Upper lobe of left lung (tissue), 6 donors: ENCODE data around the gene MRPL55. TPM values are rescaled to one million over a fixed set of nuclear protein-coding genes. Genes with fewer than 3 reads are reported as not detected.

Experiments
- ATAC-seq, 2 donors: fragments of 200-7000 bp; cut with Tn5 transposase; one replicate each; pipeline ENCODE4 v1.9.1; 2022; ENCODE audit warnings: mild to moderate bottlenecking in 2 of 2, moderate library complexity in 2 of 2; ENCODE audit not compliant: low FRiP score in 2 of 2
- DNase-seq, 2 donors: peaks; one replicate each; pipeline ENCODE4 v3.0.0-alpha.2; 2019 to 2020
- H3K27ac ChIP-seq, 4 donors: fragments of 200-600 bp; sonication (generic); one replicate each; pipeline ENCODE4 v1.5.1; 2016 to 2019
- H3K27me3 ChIP-seq, 4 donors: fragments of 200-600 bp; sonication (generic); one replicate each; pipeline ENCODE4 v1.5.1; 2017 to 2019
- H3K36me3 ChIP-seq, 4 donors: fragments of 200-600 bp; sonication (generic); one replicate each; pipeline ENCODE4 v1.5.1; 2016 to 2019
- H3K4me1 ChIP-seq, 4 donors: fragments of 200-600 bp; sonication (generic); one replicate each; pipeline ENCODE4 v1.5.1; 2018 to 2019
- H3K4me3 ChIP-seq, 4 donors: fragments of 200-600 bp; sonication (generic); one replicate each; pipeline ENCODE4 v1.5.1; 2017 to 2019; ENCODE audit warnings: mild to moderate bottlenecking in 2 of 4, moderate library complexity in 1 of 4
- H3K9me3 ChIP-seq, 4 donors: fragments of 200-600 bp; sonication (generic); one replicate each; pipeline ENCODE4 v1.5.1; 2018 to 2019
- EP300 ChIP-seq, 4 donors: sonication (generic); formaldehyde crosslinking; IDR thresholded peaks; one replicate each; pipeline ENCODE4 v1.5.1; 2017; ENCODE audit warnings: antibody characterized with exemption in 4 of 4, control low read depth in 2 of 4
- POLR2A ChIP-seq, 4 donors: fragments of 450-650 bp; IDR thresholded peaks; one replicate each; pipeline ENCODE4 v1.5.1; 2016 to 2017; ENCODE audit warnings: antibody characterized with exemption in 4 of 4, mild to moderate bottlenecking in 2 of 4
- POLR2AphosphoS5 ChIP-seq, 2 donors: sonication (generic); formaldehyde crosslinking; IDR thresholded peaks; one replicate each; pipeline ENCODE4 v1.5.1; 2017; ENCODE audit warnings: antibody characterized with exemption in 2 of 2
- WGBS, 2 donors: methylation state at CpG; one replicate each; pipeline ENCODE4 v1.1.5; 2017 to 2018; 5-methylcytosine and 5-hydroxymethylcytosine counted together
- total RNA-seq, 6 donors: library from RNA; depleted of rRNA in 4 of 6; stranded (reverse); fragments of >200 nt in 4 of 6; gene quantifications; one replicate each; pipeline versions ENCODE4 v1.1.0 to v1.2.1, GENCODE V29; 2016 to 2021
- TF ChIP-seq, protein P1 (sequence below), 6 experiments: fragments of 450-650 bp in 4 of 6; fragments of 200-600 bp in 2 of 6; sonication (generic) in 2 of 6; IDR thresholded peaks; one replicate each; pipeline ENCODE4 v1.5.1; 2016 to 2019; ENCODE audit warnings: antibody characterized with exemption in 6 of 6
- donor health status: DM: no; HTN: no; CAD: no; lungs with moderate emphysema.
- donor health status: DM: no; HTN: yes; CAD: no; lungs with severe emphysema.

The MRPL55 gene
- 100 to 1,000 TPM in 1 of 6 donors, 10 to 100 TPM in 5; 42.4 to 161 (median 60.1) TPM for total RNA-seq

DNA sequence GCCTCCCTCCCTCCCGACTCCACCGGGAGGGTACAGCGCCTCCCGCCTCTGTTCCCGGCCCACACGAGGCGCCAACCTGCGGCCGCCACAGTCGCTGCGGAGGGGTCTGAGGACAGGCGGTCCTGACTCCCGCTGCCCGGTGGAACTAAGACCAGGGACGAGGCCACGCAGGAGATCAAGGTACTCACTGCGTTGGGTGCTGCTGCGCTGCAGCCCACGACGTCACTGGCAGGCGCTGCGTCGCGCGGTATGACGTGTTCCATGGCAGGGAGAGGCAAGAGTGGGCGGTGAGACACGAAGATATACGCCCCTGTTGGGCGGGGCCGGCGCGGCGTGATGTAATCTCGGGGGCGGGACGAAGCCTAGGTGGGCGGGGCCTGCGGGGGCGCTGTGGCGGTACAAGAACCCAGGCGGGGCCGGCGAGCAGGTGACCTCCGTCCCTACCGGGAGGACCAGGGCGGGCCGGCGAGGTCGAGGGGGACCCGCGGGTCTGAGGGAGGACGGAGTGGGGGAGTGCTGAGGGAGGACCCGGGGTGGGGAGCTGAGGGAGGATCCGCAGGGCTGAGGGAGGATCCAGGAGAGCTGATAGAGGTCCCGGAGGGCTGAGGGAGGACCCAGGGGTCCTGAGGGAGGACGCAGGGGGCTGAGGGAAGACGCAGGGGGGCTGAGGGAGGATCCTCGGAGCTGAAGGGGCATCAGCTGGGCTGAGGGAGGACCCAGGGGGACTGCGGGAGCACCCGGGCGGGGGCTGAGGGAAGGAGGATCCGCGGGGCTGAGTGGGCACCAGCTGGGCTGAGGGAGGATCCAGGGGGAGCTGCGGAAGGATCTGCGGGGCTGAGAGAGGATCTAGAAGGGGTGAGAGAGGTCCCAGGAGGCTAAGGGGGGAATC is at the start of gene MRPL55:
MRPL55 (minus strand) TSS at position 227 of the 889 bp plus-strand sequence. CDS start 1,039 bp downstream, outside the sequence.
- peak within 1 kb of the TSS; percentile 68 to 92 (median 80) for H3K4me3 ChIP-seq
- ATAC-seq (peak; percentile 99), DNase-seq (peak; percentile 99 to 100)
- TF ChIP-seq POLR2AphosphoS5 (IDR thresholded peaks at IDR 0.05) (peak; percentile 99 to 100), POLR2A (IDR thresholded peaks at IDR 0.05) (peak; percentile 54 to 95 (median 80)), EP300 (IDR thresholded peaks at IDR 0.05) (peak in 1 of 4 donors; percentile 86)
- TF ChIP-seq, protein P1, sequence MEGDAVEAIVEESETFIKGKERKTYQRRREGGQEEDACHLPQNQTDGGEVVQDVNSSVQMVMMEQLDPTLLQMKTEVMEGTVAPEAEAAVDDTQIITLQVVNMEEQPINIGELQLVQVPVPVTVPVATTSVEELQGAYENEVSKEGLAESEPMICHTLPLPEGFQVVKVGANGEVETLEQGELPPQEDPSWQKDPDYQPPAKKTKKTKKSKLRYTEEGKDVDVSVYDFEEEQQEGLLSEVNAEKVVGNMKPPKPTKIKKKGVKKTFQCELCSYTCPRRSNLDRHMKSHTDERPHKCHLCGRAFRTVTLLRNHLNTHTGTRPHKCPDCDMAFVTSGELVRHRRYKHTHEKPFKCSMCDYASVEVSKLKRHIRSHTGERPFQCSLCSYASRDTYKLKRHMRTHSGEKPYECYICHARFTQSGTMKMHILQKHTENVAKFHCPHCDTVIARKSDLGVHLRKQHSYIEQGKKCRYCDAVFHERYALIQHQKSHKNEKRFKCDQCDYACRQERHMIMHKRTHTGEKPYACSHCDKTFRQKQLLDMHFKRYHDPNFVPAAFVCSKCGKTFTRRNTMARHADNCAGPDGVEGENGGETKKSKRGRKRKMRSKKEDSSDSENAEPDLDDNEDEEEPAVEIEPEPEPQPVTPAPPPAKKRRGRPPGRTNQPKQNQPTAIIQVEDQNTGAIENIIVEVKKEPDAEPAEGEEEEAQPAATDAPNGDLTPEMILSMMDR (IDR thresholded peaks at IDR 0.05): peak in 3 of 6 experiments; percentile 6 to 22 (median 11)
- peaks cover 19 to 29% (median 20%) of the 10 kb centered on the region in 4 donors for H3K4me1 ChIP-seq
- no peaks in the 10 kb centered on the region for H3K9me3 ChIP-seq
- H3K36me3 ChIP-seq: peaks cover 0 to 24% (median 15%) of the 10 kb centered on the region in 4 donors
- 0 to 1% methylated on average over 40 to 63 of the region's 66 CpGs for WGBS, 2 donors
- H3K27me3 ChIP-seq: no peaks in the 10 kb centered on the region
- peak within 1 kb of the TSS; percentile 87 to 100 (median 92) for H3K27ac ChIP-seq

- WGBS, 2 donors: 80% methylated on average over 45 to 78 of the region's 98 CpGs
- Histone ChIP-seq H3K4me3 (no peak overlapping the region), H3K27ac (no peak overlapping the region), H3K27me3 (peaks cover 0 to 7% (median 0%) of the 10 kb centered on the region in 4 donors), H3K9me3 (no peaks in the 10 kb centered on the region), H3K4me1 (peaks cover 23 to 45% (median 32%) of the 10 kb centered on the region in 4 donors), H3K36me3 (peaks cover 0 to 4% (median 0%) of the 10 kb centered on the region in 4 donors)
- TF ChIP-seq POLR2A (IDR thresholded peaks at IDR 0.05): no peak
- TF ChIP-seq POLR2AphosphoS5 (IDR thresholded peaks at IDR 0.05): no peak
- TF ChIP-seq, protein P1 (IDR thresholded peaks at IDR 0.05): no peak
- no peak for TF ChIP-seq EP300 (IDR thresholded peaks at IDR 0.05)
- peak in 1 of 2 donors; percentile 83 for DNase-seq
- ATAC-seq: no peak
Observed at GRCh38 chr1:228158151-228159007, 49.3 kb upstream of the MRPL55 start.

GRCh38 chr1:228157729-228158126 is 48.6 kb upstream of the MRPL55 start:
- DNase-seq (peak in 1 of 2 donors; percentile 81), ATAC-seq (no peak)
- Histone ChIP-seq H3K4me1 (peaks cover 19 to 38% (median 26%) of the 10 kb centered on the region in 4 donors), H3K4me3 (no peak overlapping the region), H3K9me3 (no peaks in the 10 kb centered on the region), H3K27me3 (peaks cover 0 to 5% (median 0%) of the 10 kb centered on the region in 4 donors), H3K27ac (no peak overlapping the region), H3K36me3 (peaks cover 0 to 4% (median 0%) of the 10 kb centered on the region in 4 donors)
- 86 to 93% methylated on average over 9 to 35 of the region's 43 CpGs for WGBS, 2 donors
- TF ChIP-seq POLR2AphosphoS5 (IDR thresholded peaks at IDR 0.05) (no peak), EP300 (IDR thresholded peaks at IDR 0.05) (no peak), POLR2A (IDR thresholded peaks at IDR 0.05) (no peak)
- TF ChIP-seq, protein P1 (IDR thresholded peaks at IDR 0.05): no peak

DNA sequence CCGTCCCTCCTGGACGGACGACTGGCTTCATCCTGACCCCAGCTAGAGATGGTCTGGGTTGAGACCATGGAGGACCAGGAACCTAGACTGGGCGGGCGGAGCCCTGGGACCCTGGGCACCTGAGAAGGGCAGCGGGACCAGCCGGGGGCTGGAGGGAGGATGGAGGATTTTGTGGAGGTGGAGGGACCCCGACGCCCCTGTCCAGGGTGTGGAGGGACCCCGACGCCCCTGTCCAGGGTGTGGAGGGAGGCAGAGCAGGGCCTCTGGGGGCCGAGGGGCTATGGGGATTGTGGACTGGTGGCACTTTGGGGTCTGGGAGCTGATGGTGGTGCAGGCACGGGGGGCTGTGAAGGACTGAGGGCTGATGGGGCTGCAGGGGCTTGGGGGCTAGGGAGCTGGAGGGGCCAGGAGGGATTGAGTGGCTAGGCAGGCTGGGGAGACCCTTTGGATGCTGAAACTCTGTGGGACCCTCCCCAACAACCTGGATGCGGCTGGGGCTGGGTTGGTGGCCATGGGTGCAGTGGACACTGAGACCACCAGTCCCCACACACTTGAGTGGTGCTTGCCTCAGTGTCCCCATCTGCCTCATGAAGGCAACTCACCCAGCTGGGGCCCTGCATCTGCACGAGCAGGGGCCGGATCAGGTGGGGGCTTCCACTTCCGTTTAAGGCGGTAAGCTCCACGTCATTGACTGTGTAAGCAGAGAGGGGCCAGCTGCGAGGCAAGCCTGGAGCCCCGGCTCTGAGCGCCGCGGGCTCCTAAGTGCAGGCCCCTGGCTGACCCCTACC is 48.0 kb upstream of the MRPL55 start:
- ATAC-seq (no peak), DNase-seq (peak in 1 of 2 donors; percentile 54)
- H3K27me3 ChIP-seq: no peaks in the 10 kb centered on the region
- H3K36me3 ChIP-seq: peaks cover 0 to 4% (median 0%) of the 10 kb centered on the region in 4 donors
- no peaks in the 10 kb centered on the region for H3K9me3 ChIP-seq
- no peak overlapping the region for H3K4me3 ChIP-seq
- H3K27ac ChIP-seq: no peak overlapping the region
- peaks cover 13 to 36% (median 23%) of the 10 kb centered on the region in 4 donors for H3K4me1 ChIP-seq
- TF ChIP-seq, protein P1 (IDR thresholded peaks at IDR 0.05): no peak
- TF ChIP-seq EP300 (IDR thresholded peaks at IDR 0.05): no peak
- TF ChIP-seq POLR2A (IDR thresholded peaks at IDR 0.05): no peak
- no peak for TF ChIP-seq POLR2AphosphoS5 (IDR thresholded peaks at IDR 0.05)
- WGBS, 2 donors: 62 to 86% methylated on average over 11 to 24 of the region's 24 CpGs
